Measurements from ENCODE around the gene SEPTIN1. TPM values are rescaled to one million over a fixed set of nuclear protein-coding genes. Genes with fewer than 3 reads are reported as not detected.

Gene SEPTIN1
- total RNA-seq, 1 experiment from 2014 or later: 3.4 TPM

DNA sequence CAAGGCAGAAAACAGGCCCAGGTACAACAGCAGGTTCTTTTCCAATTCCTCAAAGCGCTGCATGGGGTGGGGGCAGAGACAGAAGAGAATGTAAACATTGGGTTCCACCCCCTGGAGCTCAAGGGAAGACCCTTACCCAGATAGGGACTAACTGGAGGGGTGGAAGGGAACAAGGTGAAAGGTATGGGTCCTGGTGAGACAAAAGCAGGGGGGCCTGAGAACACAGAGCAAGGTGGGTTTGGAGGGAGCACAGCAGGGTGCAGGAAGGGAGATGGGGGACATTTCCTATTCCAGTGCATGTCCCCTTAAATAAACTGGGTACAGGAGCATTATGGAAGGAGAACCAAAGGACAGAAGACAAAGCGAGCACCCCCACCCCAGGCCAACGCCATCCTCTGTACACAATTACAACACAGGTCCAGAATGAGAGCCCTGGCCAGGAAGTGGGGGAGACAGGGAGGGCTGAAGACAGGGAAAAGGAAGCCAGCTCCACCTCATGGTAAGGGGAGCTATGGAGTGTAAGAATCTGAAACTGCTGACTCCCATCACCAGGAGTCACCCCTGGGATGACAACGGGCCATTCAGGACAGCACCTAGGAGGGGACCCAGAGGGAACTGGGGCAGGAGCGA is 25.2 kb downstream of the SEPTIN1 start:
- Histone ChIP-seq H3K4me1 (ENCODE audit: control insufficient read depth in 1 of 2, insufficient read depth in 2 of 2, low read length in 2 of 2) (peaks cover 30 to 44% of the 10 kb centered on the region in 2 experiments), H3K4me2 (ENCODE audit: low read length) (peak overlapping the region; percentile 74), H3K4me3 (replicated peaks in 1 of 2; ENCODE audit: low read depth in 1 of 2, low read length in 2 of 2) (peak overlapping the region in 1 of 2 experiments; percentile 92; a peak in 1 of 4 replicates), H3K9me3 (ENCODE audit: control insufficient read depth in 1 of 2, insufficient read depth in 1 of 2, low read depth in 1 of 2, low read length in 2 of 2) (no peaks in the 10 kb centered on the region), H3K27ac (ENCODE audit: low read depth, low read length) (no peak overlapping the region; the same call in 1 of the 2 replicates), H4K20me1 (ENCODE audit: insufficient read depth) (no peaks in the 10 kb centered on the region), H3K79me2 (ENCODE audit: insufficient read depth, low read length) (peaks cover 51% of the 10 kb centered on the region), H3K9ac (ENCODE audit: low read length) (no peak overlapping the region; the same call in 1 of the 2 replicates), H3K36me3 (ENCODE audit: control insufficient read depth in 1 of 2, insufficient read depth in 2 of 2, low read length in 2 of 2) (peaks cover 13 to 42% of the 10 kb centered on the region in 2 experiments), H3K27me3 (ENCODE audit: insufficient read depth, low read length) (no peaks in the 10 kb centered on the region), H3K9me2 (ENCODE audit: insufficient read depth) (no peaks in the 10 kb centered on the region), H2AFZ (ENCODE audit: low read depth, low read length, poor library complexity, severe bottlenecking) (no peak overlapping the region)
- ATAC-seq: no peak
- no TSS peak for BruUV-seq (replicated peaks)
- TF ChIP-seq FOSL1 (IDR thresholded peaks at IDR 0.05; ENCODE audit: low read depth): no peak
- 0 out of 2 replicates have a peak, but pooled peaks have one; percentile 27 for TF ChIP-seq POLR2AphosphoS5 (IDR thresholded peaks at IDR 0.05; ENCODE audit: low read depth, low read length)
- DNase-seq (ENCODE audit: low read depth, low spot score): no peak
- RAD21 ChIA-PET (ENCODE audit: low non-redundant PET in 1 of 2, low total read pairs in 2 of 2, uncharacterized antibody in 2 of 2, unreplicated experiment in 2 of 2): no interaction called here
- POLR2A ChIA-PET: interaction anchor here (2.5 kb wide), 1 partner anchor 13 kb away, joined by 15 read pairs; the partner anchor contains the start of gene TBC1D10B
- intact Hi-C loops (cut with micrococcal nuclease): no loop called here
- CTCF ChIA-PET: interaction anchor here (0.8 kb wide), 1 partner anchor 14 kb away, joined by 4 read pairs; no protein-coding TSS in a partner anchor

DNA sequence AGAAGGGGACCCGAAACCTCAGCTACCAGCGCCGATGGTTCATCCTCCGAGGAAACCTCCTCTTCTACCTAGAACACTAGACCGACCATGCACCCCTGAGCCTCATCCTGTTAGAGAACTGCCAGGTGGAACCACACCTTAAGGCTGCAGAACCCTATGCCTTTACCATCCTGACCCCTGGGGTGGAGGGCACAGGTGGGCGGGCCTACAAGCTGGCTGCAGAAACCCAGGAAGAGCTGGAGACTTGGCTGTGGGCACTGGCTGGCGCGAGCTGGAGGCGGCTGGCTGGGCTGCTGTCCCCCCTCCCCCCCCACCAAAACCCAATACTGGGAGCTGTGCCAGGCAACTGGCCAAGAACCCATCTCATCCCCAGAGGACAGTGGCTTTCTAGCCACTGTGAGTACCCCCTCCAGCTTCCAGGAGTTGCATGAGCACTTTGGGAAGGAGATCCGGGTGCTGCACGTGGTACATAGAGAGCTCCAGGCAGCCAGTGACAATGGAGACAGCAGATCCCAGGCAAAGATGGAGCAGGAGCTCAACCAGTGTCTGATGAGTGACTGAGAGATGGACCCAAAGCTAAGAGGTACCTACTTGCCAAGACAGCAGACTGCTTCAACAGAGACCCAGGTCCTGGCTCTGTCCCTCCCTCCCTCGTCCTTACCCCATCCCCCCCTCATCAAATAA is 25.8 kb downstream of the SEPTIN1 start:
- RAD21 ChIA-PET (ENCODE audit: low non-redundant PET in 1 of 2, low total read pairs in 2 of 2, uncharacterized antibody in 2 of 2, unreplicated experiment in 2 of 2): no interaction called here
- no peak for TF ChIP-seq EZH2 (IDR thresholded peaks at IDR 0.05)
- no peak for TF ChIP-seq CBX3 (IDR thresholded peaks at IDR 0.05; ENCODE audit: low read depth)
- H3K4me2 ChIP-seq (ENCODE audit: low read length): peak overlapping the region; percentile 74
- CTCF ChIA-PET: interaction anchor here (0.8 kb wide), 1 partner anchor 15 kb away, joined by 4 read pairs; no protein-coding TSS in a partner anchor
- H3K9me3 ChIP-seq (ENCODE audit: control insufficient read depth in 1 of 2, insufficient read depth in 1 of 2, low read depth in 1 of 2, low read length in 2 of 2): no peaks in the 10 kb centered on the region
- H2AFZ ChIP-seq (ENCODE audit: low read depth, low read length, poor library complexity, severe bottlenecking): no peak overlapping the region
- ATAC-seq: no peak
- peaks cover 14 to 46% of the 10 kb centered on the region in 2 experiments for H3K36me3 ChIP-seq (ENCODE audit: control insufficient read depth in 1 of 2, insufficient read depth in 2 of 2, low read length in 2 of 2)
- H3K4me3 ChIP-seq (replicated peaks in 1 of 2; ENCODE audit: low read depth in 1 of 2, low read length in 2 of 2): peak overlapping the region; percentile 86 to 92
- H3K4me1 ChIP-seq (ENCODE audit: control insufficient read depth in 1 of 2, insufficient read depth in 2 of 2, low read length in 2 of 2): peaks cover 36 to 50% of the 10 kb centered on the region in 2 experiments
- peak overlapping the region; percentile 92 for H3K27ac ChIP-seq (ENCODE audit: low read depth, low read length)
- DNase-seq (ENCODE audit: low read depth, low spot score): no peak
- BruUV-seq (replicated peaks): no TSS peak
- no peaks in the 10 kb centered on the region for H4K20me1 ChIP-seq (ENCODE audit: insufficient read depth)
- H3K9me2 ChIP-seq (ENCODE audit: insufficient read depth): no peaks in the 10 kb centered on the region
- H3K27me3 ChIP-seq (ENCODE audit: insufficient read depth, low read length): no peaks in the 10 kb centered on the region
- POLR2A ChIA-PET: interaction anchor here (2.5 kb wide), 1 partner anchor 14 kb away, joined by 15 read pairs; the partner anchor contains the start of gene TBC1D10B
- H3K9ac ChIP-seq (ENCODE audit: low read length): peak overlapping the region; percentile 99
- peaks cover 50% of the 10 kb centered on the region for H3K79me2 ChIP-seq (ENCODE audit: insufficient read depth, low read length)
- intact Hi-C loops (cut with micrococcal nuclease): no loop called here

Data from HCT116 (cell line).